Measurements from ENCODE around the gene FTCD.
"Not testable (repeated sequence)": the region's sequence is repeated elsewhere in the genome, so short reads cannot be mapped to it uniquely, and the experiment has no call there.

Gene FTCD

GRCh38 chr21:46187814-46188213, 32.4 kb upstream of the FTCD start:
- no peak for DNase-seq

- DNase-seq, result no peak
Observed at GRCh38 chr21:46187261-46187660, 31.9 kb upstream of the FTCD start.

GRCh38 chr21:46185716-46186115, 30.3 kb upstream of the FTCD start:
- no peak for DNase-seq

GRCh38 chr21:46184625-46185555, 29.5 kb upstream of the FTCD start:
- DNase-seq, result peak; percentile 2

GRCh38 chr21:46183910-46184624, 28.7 kb upstream of the FTCD start, which contains the start of gene SPATC1L:
Gene SPATC1L, minus strand, starts transcription at chr21:46184459. Its CDS starts 1,643 bp downstream, at chr21:46182816.
- no peak for DNase-seq

- DNase-seq, result not testable (repeated sequence)
Observed at GRCh38 chr21:46183337-46183909, 28.0 kb upstream of the FTCD start.

GRCh38 chr21:46182548-46183336, 27.4 kb upstream of the FTCD start:
- no peak for DNase-seq

GRCh38 chr21:46181953-46182547, 26.7 kb upstream of the FTCD start:
- no peak for DNase-seq

GRCh38 chr21:46181436-46181835, 26.1 kb upstream of the FTCD start:
- no peak for DNase-seq

- DNase-seq, result no peak
Observed at GRCh38 chr21:46180778-46181391, 25.5 kb upstream of the FTCD start.

GRCh38 chr21:46180079-46180722, 24.8 kb upstream of the FTCD start:
- DNase-seq, result no peak

GRCh38 chr21:46179708-46180078, 24.3 kb upstream of the FTCD start:
- DNase-seq, result no peak

GRCh38 chr21:46178961-46179360, 23.6 kb upstream of the FTCD start:
- no peak for DNase-seq

GRCh38 chr21:46176443-46177129, 21.2 kb upstream of the FTCD start:
- DNase-seq, result not testable (repeated sequence)

- no peak for DNase-seq
Observed at GRCh38 chr21:46173573-46173972, 18.2 kb upstream of the FTCD start.

GRCh38 chr21:46172863-46173528, 17.6 kb upstream of the FTCD start:
- no peak for DNase-seq

GRCh38 chr21:46171996-46172862, 16.9 kb upstream of the FTCD start:
- no peak for DNase-seq

- DNase-seq, result no peak
Observed at GRCh38 chr21:46171585-46171984, 16.2 kb upstream of the FTCD start.

Data from NCI-H69 (cell line).